Measurements from ENCODE around the gene SF3A2.

DNA sequence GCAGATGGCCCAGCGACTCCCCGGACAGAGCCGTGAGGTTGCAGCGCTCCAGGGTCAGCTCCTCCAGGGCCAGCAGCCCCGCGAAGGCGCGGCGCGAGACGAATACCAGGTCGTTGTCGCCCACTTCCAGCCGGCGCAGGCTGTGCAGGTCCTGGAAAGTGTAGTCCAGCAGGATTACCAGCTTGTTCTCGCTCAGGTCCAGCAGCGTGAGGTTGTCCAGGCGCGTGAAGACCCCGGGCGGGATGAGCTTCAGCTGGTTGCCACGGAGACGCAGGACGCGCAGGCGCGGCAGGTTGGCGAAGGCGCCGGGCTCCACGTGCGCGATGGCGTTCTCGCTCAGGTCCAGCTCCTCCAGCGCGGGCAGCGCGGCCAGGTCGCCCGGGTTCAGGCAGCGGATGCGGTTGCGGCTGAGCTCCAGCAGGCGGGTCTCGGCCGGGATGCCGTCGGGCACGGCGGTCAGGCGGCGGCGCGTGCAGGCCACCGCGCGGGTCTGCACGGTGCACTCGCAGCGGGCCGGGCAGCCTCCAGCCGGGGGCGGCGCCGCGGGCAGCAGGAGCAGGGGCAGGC is 54.6 kb downstream of the SF3A2 start:
- TF ChIP-seq CTCF (conservative IDR thresholded peaks at IDR 0.05; ENCODE audit: low read depth in 2 of 2) (no peak), CREB1 (CRISPR knock-in tag; IDR thresholded peaks at IDR 0.05; ENCODE audit: low read depth) (no peak), REST (IDR thresholded peaks at IDR 0.05; ENCODE audit: unreplicated experiment) (no peak), JUNB (IDR thresholded peaks at IDR 0.05; ENCODE audit: unreplicated experiment) (no peak), EZH2 (IDR thresholded peaks at IDR 0.05; ENCODE audit: low read depth, unreplicated experiment) (peak; percentile 42), POLR2AphosphoS5 (IDR thresholded peaks at IDR 0.05; ENCODE audit: low read depth) (no peak)

Measured in GM23338 (cell line).